Lower leg skin (tissue), 3 donors: ENCODE results near the gene SEC14L1.

Source experiments
- CTCF ChIP-seq, 3 donors: fragments of 450-650 bp; IDR thresholded peaks; one replicate each; pipeline ENCODE4 v1.5.1; 2016; ENCODE audit warnings: antibody characterized with exemption in 3 of 3, mild to moderate bottlenecking in 3 of 3, moderate library complexity in 2 of 3
- POLR2A ChIP-seq, 2 donors: fragments of 450-650 bp; IDR thresholded peaks; one replicate each; pipeline ENCODE4 v1.6.1; 2016 to 2017; ENCODE audit warnings: antibody characterized with exemption in 2 of 2, mild to moderate bottlenecking in 1 of 2, moderate library complexity in 1 of 2

GRCh38 chr17:77258638-77259037 is 117.9 kb downstream of the SEC14L1 start:
- TF ChIP-seq CTCF (IDR thresholded peaks at IDR 0.05) (no peak), POLR2A (IDR thresholded peaks at IDR 0.05) (no peak)
